AG20443 (cell line): ENCODE data around the gene KCNT2.
"Not testable (repeated sequence)": the region's sequence is repeated elsewhere in the genome, so short reads cannot be mapped to it uniquely, and the experiment has no call there.

Experiments used
- DNase-seq: peaks from one replicate; pipeline ENCODE4 v3.0.0; 2012; ENCODE audit warnings: low spot score, mixed read lengths

Gene KCNT2

GRCh38 chr1:196608390-196609369 is at the start of gene KCNT2:
TSS of gene KCNT2 (minus strand) at chr1:196608440. CDS start at chr1:196608309, 131 bp downstream.
- DNase-seq: peak; percentile 46

GRCh38 chr1:196655494-196655893 is 47.3 kb upstream of the KCNT2 start:
- no peak for DNase-seq

GRCh38 chr1:196655071-196655470 is 46.8 kb upstream of the KCNT2 start:
- no peak for DNase-seq

- DNase-seq: no peak
These were observed 46.0 kb upstream of the KCNT2 start for GRCh38 chr1:196654271-196654670.

- DNase-seq: peak; percentile 53
These were observed 43.5 kb upstream of the KCNT2 start, which contains the start of gene CFH for GRCh38 chr1:196651637-196652215. TSS of gene CFH (plus strand) at chr1:196652043. CDS start at chr1:196652118, 75 bp downstream.

- no peak for DNase-seq
These were observed 42.8 kb upstream of the KCNT2 start for GRCh38 chr1:196651079-196651478.

GRCh38 chr1:196650403-196650802 is 42.2 kb upstream of the KCNT2 start:
- no peak for DNase-seq

GRCh38 chr1:196649990-196650389 is 41.8 kb upstream of the KCNT2 start:
- DNase-seq: no peak

- no peak for DNase-seq
These were observed 32.7 kb upstream of the KCNT2 start for GRCh38 chr1:196640976-196641375.

- DNase-seq: not testable (repeated sequence)
These were observed 31.1 kb upstream of the KCNT2 start for GRCh38 chr1:196639291-196639690.

- DNase-seq: no peak
These were observed 30.2 kb upstream of the KCNT2 start for GRCh38 chr1:196638466-196638865.

GRCh38 chr1:196637606-196638005 is 29.4 kb upstream of the KCNT2 start:
- no peak for DNase-seq

- DNase-seq: no peak
These were observed 20.6 kb upstream of the KCNT2 start for GRCh38 chr1:196628838-196629237.

GRCh38 chr1:196623079-196623478 is 14.8 kb upstream of the KCNT2 start:
- DNase-seq: no peak

- no peak for DNase-seq
These were observed 11.5 kb upstream of the KCNT2 start for GRCh38 chr1:196619721-196620120.

- no peak for DNase-seq
These were observed 3.6 kb upstream of the KCNT2 start for GRCh38 chr1:196611873-196612272.

- DNase-seq: no peak
These were observed 1.1 kb upstream of the KCNT2 start for GRCh38 chr1:196609370-196609737.

- DNase-seq: no peak
These were observed 259 bp downstream of the KCNT2 start for GRCh38 chr1:196607981-196608380.

- DNase-seq: no peak
These were observed 4.6 kb downstream of the KCNT2 start for GRCh38 chr1:196603651-196604050.

GRCh38 chr1:196598942-196599748 is 9.1 kb downstream of the KCNT2 start:
- no peak for DNase-seq

GRCh38 chr1:196594700-196595099 is 13.5 kb downstream of the KCNT2 start:
- no peak for DNase-seq

- DNase-seq: no peak
These were observed 14.3 kb downstream of the KCNT2 start for GRCh38 chr1:196593955-196594354.
